ENCODE measurements around the gene SPEF2.

- TF ChIP-seq ARNTL (CRISPR knock-in tag; IDR thresholded peaks at IDR 0.05; ENCODE audit: borderline replicate concordance, low read depth): no peak
- TF ChIP-seq RARB (CRISPR knock-in tag; IDR thresholded peaks at IDR 0.05): no peak
- TF ChIP-seq SNAI2 (CRISPR knock-in tag; IDR thresholded peaks at IDR 0.05): no peak
- no peak for TF ChIP-seq CREB5 (CRISPR knock-in tag; IDR thresholded peaks at IDR 0.05; ENCODE audit: low read depth)
- no peak for TF ChIP-seq ZFP30 (CRISPR knock-in tag; IDR thresholded peaks at IDR 0.05)
- no peak for TF ChIP-seq PATZ1 (CRISPR knock-in tag; IDR thresholded peaks at IDR 0.05; ENCODE audit: borderline replicate concordance)
- no peak for TF ChIP-seq BACH2 (CRISPR knock-in tag; IDR thresholded peaks at IDR 0.05; ENCODE audit: borderline replicate concordance)
- TF ChIP-seq GLIS3 (CRISPR knock-in tag; IDR thresholded peaks at IDR 0.05): no peak
- TF ChIP-seq ZNF70 (CRISPR knock-in tag; IDR thresholded peaks at IDR 0.05): no peak
- no peak for TF ChIP-seq CSRNP3 (CRISPR knock-in tag; IDR thresholded peaks at IDR 0.05)
- no peak for TF ChIP-seq OSR1 (CRISPR knock-in tag; IDR thresholded peaks at IDR 0.05)
- TF ChIP-seq PPARA (CRISPR knock-in tag; IDR thresholded peaks at IDR 0.05; ENCODE audit: borderline replicate concordance): no peak
- TF ChIP-seq ZC3H10 (CRISPR knock-in tag; IDR thresholded peaks at IDR 0.05): no peak
Observed at GRCh38 chr5:35622974-35623373, 5.3 kb downstream of the SPEF2 start.
